H9 (cell line): ENCODE results near the gene OR4F15. TPM values are rescaled to one million over a fixed set of nuclear protein-coding genes. Genes with fewer than 3 reads are reported as not detected.

Experiments
- DNase-seq: peaks from one replicate; pipeline ENCODE4 v3.0.0-alpha.2; 2017
- H2AFZ ChIP-seq: one replicate; pipeline ENCODE4 v1.6.1; 2013; ENCODE audit warnings: mild to moderate bottlenecking, low read length, control low read depth, moderate library complexity
- H2AK5ac ChIP-seq: 2 replicates; pipeline ENCODE4 v1.6.1; 2013; ENCODE audit warnings: low read length, control low read depth, mixed read lengths; ENCODE audit not compliant: insufficient read length
- H2BK120ac ChIP-seq: one replicate; pipeline ENCODE4 v1.6.1; 2013; ENCODE audit warnings: low read depth, mild to moderate bottlenecking, low read length, control low read depth, inconsistent platforms; ENCODE audit not compliant: poor library complexity, severe bottlenecking
- H2BK12ac ChIP-seq: 2 replicates; pipeline ENCODE4 v1.6.1; 2013; ENCODE audit warnings: low read length, control low read depth, mixed read lengths, low read depth; ENCODE audit not compliant: insufficient read length
- H2BK15ac ChIP-seq: 2 replicates; pipeline ENCODE4 v1.6.1; 2013; ENCODE audit warnings: low read depth, low read length, control low read depth
- H2BK20ac ChIP-seq: one replicate; pipeline ENCODE4 v1.6.1; 2013; ENCODE audit warnings: low read depth, mild to moderate bottlenecking, low read length, control low read depth, inconsistent platforms; ENCODE audit not compliant: poor library complexity, severe bottlenecking
- H2BK5ac ChIP-seq: 2 replicates; pipeline ENCODE4 v1.6.1; 2013; ENCODE audit warnings: low read length, control low read depth, mixed read lengths; ENCODE audit not compliant: insufficient read length
- H3K14ac ChIP-seq: 2 replicates; pipeline ENCODE4 v1.6.1; 2013; ENCODE audit warnings: low read length, control low read depth; ENCODE audit not compliant: insufficient read depth
- H3K18ac ChIP-seq: 2 replicates; pipeline ENCODE4 v1.6.1; 2013; ENCODE audit warnings: low read depth, mild to moderate bottlenecking, mixed read lengths, low read length, control low read depth; ENCODE audit not compliant: insufficient read length
- H3K23ac ChIP-seq: 2 replicates; pipeline ENCODE4 v1.6.1; 2013; ENCODE audit warnings: low read length, control low read depth, mixed read lengths, low read depth; ENCODE audit not compliant: insufficient read length
- H3K23me2 ChIP-seq: 2 replicates; pipeline ENCODE4 v1.6.1; 2013; ENCODE audit warnings: low read depth, mild to moderate bottlenecking, mixed read lengths, low read length, control low read depth; ENCODE audit not compliant: insufficient read length, poor library complexity, severe bottlenecking
- H3K27ac ChIP-seq: 2 replicates; pipeline ENCODE4 v1.5.1; 2013; ENCODE audit warnings: low read length, control low read depth, mixed read lengths, low read depth; ENCODE audit not compliant: insufficient read length
- H3K27me3 ChIP-seq: 2 replicates; pipeline ENCODE4 v1.6.1; 2013; ENCODE audit warnings: low read length, control low read depth, inconsistent platforms; ENCODE audit not compliant: insufficient read depth
- H3K4ac ChIP-seq: 2 replicates; pipeline ENCODE4 v1.6.1; 2013; ENCODE audit warnings: low read depth, mild to moderate bottlenecking, control low read depth, inconsistent platforms, low read length, moderate library complexity
- H3K4me1 ChIP-seq: 2 replicates; pipeline ENCODE4 v1.6.1; 2013; ENCODE audit warnings: low read length, control low read depth, inconsistent platforms; ENCODE audit not compliant: insufficient read depth
- H3K4me2 ChIP-seq: 2 replicates; pipeline ENCODE4 v1.6.1; 2013; ENCODE audit warnings: low read length, control low read depth, mixed read lengths; ENCODE audit not compliant: insufficient read length, insufficient read depth
- H3K56ac ChIP-seq: 2 replicates; pipeline ENCODE4 v1.6.1; 2013; ENCODE audit warnings: low read depth, mild to moderate bottlenecking, mixed read lengths, low read length, control low read depth; ENCODE audit not compliant: insufficient read length
- H3K79me1 ChIP-seq: 2 replicates; pipeline ENCODE4 v1.6.1; 2013; ENCODE audit warnings: low read depth, mild to moderate bottlenecking, moderate library complexity, low read length, control low read depth, inconsistent platforms; ENCODE audit not compliant: insufficient read depth, poor library complexity, severe bottlenecking
- H3K79me2 ChIP-seq: 2 replicates; pipeline ENCODE4 v1.6.1; 2013; ENCODE audit warnings: low read length, control low read depth, inconsistent platforms; ENCODE audit not compliant: insufficient read depth
- H3K9ac ChIP-seq: 2 replicates; pipeline ENCODE4 v1.6.1; 2013; ENCODE audit warnings: low read length, control low read depth, mixed read lengths; ENCODE audit not compliant: insufficient read length; ENCODE audit errors: extremely low read depth
- H3K9me3 ChIP-seq: one replicate; pipeline ENCODE4 v1.6.1; 2013; ENCODE audit warnings: low read depth, low read length, inconsistent platforms; ENCODE audit not compliant: control insufficient read depth
- H3T11ph ChIP-seq: one replicate; pipeline ENCODE4 v1.6.1; 2013; ENCODE audit warnings: mild to moderate bottlenecking, low read length, control low read depth, inconsistent platforms
- H4K20me1 ChIP-seq: one replicate; pipeline ENCODE4 v1.6.1; 2013; ENCODE audit not compliant: control insufficient read depth, insufficient read length, insufficient read depth
- H4K5ac ChIP-seq: 2 replicates; pipeline ENCODE4 v1.6.1; 2013; ENCODE audit warnings: low read depth, mild to moderate bottlenecking, mixed read lengths, low read length, control low read depth; ENCODE audit not compliant: insufficient read length
- H4K8ac ChIP-seq: replicated peaks from 2 replicates; pipeline ENCODE4 v1.6.1; 2013; ENCODE audit warnings: low read length, control low read depth, mixed read lengths, low read depth; ENCODE audit not compliant: insufficient read length
- H4K91ac ChIP-seq: 2 replicates; pipeline ENCODE4 v1.6.1; 2013; ENCODE audit warnings: low read depth, mild to moderate bottlenecking, moderate library complexity, mixed read lengths, low read length, control low read depth; ENCODE audit not compliant: insufficient read length
- H3K27ac Mint-ChIP-seq, 3 experiments: 2 replicates in 2 of 3; 3 replicates in 1 of 3; pipeline ENCODE4 v1.8.0; 2020 to 2021; ENCODE audit warnings: mixed read lengths in 3 of 3, mild to moderate bottlenecking in 1 of 3, moderate library complexity in 1 of 3
- H3K27me3 Mint-ChIP-seq: 2 replicates; pipeline ENCODE4 v1.8.0; 2021; ENCODE audit warnings: low read depth, mild to moderate bottlenecking, moderate library complexity, mixed read lengths
- H3K36me3 Mint-ChIP-seq, 3 experiments: 2 replicates in 2 of 3; 3 replicates in 1 of 3; pipeline ENCODE4 v1.8.0; 2020 to 2021; ENCODE audit warnings: low read depth in 3 of 3, mixed read lengths in 3 of 3; ENCODE audit not compliant: insufficient read depth in 1 of 3
- H3K4me1 Mint-ChIP-seq, 2 experiments: 2 replicates each; pipeline ENCODE4 v1.8.0; 2020; ENCODE audit warnings: mixed read lengths in 2 of 2
- H3K4me3 Mint-ChIP-seq, 2 experiments: 2 replicates in 1 of 2; 3 replicates in 1 of 2; pipeline ENCODE4 v1.8.0; 2020 to 2021; ENCODE audit warnings: mild to moderate bottlenecking in 2 of 2, mixed read lengths in 2 of 2, moderate library complexity in 1 of 2
- H3K9me3 Mint-ChIP-seq, 2 experiments: 2 replicates in 1 of 2; 3 replicates in 1 of 2; pipeline ENCODE4 v1.8.0; 2020; ENCODE audit warnings: mild to moderate bottlenecking in 2 of 2, mixed read lengths in 2 of 2, moderate library complexity in 1 of 2
- WGBS: extraction: QIAGEN DNeasy Blood & Tissue Kit; methylation state at CpG from one replicate; pipeline ENCODE4 v1.1.7; 2013; ENCODE audit warnings: missing lambda C conversion rate, low lambda C conversion rate, mixed read lengths; ENCODE audit not compliant: insufficient read length; ENCODE audit errors: extremely low coverage; 5-methylcytosine and 5-hydroxymethylcytosine counted together
- total RNA-seq: library from RNA; stranded (reverse); gene quantifications from 2 replicates; pipeline ENCODE4 v1.2.1, GENCODE V29; 2021
- TF ChIP-seq, protein P1 (sequence below): fragments of 200-600 bp; sonication (generic); conservative IDR thresholded peaks from 3 replicates; pipeline ENCODE4 v1.8.0; 2021; ENCODE audit warnings: antibody characterized with exemption, mild to moderate bottlenecking

OR4F15 gene
- total RNA-seq, 1 experiment from 2014 or later, result not detected

DNA sequence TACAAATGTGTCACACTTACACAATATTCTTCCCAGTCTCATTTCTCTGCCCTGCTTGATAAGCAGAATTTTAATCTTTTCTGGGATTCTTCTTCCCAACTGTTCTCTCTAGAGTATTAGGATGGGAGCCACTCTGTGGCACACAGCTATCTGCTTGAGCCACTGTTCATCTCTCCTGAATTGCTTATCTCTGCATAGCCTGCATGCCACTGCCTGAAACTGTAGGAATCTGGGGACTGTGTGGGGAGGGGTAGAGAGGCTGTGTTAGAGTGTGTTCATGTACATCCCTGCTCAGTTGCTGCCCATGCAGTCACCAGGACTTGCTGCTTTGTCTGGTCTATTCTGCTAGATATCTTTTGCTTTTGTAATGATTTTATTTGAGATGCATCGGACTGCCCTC is 11.0 kb upstream of the OR4F15 start:
- H3K27me3 Mint-ChIP-seq, result peaks cover 15% of the 10 kb centered on the region

More for the DNA sequence above, 11.0 kb upstream of the OR4F15 start:
- Histone ChIP-seq H4K5ac (no peak overlapping the region), H3K23me2 (no peaks in the 10 kb centered on the region), H2AFZ (no peak overlapping the region), H2BK20ac (no peak overlapping the region), H2BK15ac (no peak overlapping the region), H3K18ac (no peak overlapping the region), H2BK120ac (no peak overlapping the region), H2BK5ac (no peak overlapping the region), H3K4me1 (no peaks in the 10 kb centered on the region; the same call in 1 of the 2 replicates), H2BK12ac (no peak overlapping the region), H3K9me3 (no peaks in the 10 kb centered on the region), H3K79me1 (no peaks in the 10 kb centered on the region), H3K14ac (no peak overlapping the region), H4K91ac (no peak overlapping the region), H2AK5ac (no peak overlapping the region), H4K8ac (no peak overlapping the region), H3T11ph (no peak overlapping the region), H3K56ac (no peak overlapping the region), H4K20me1 (no peaks in the 10 kb centered on the region), H3K4ac (no peak overlapping the region), H3K4me2 (no peak overlapping the region), H3K23ac (no peak overlapping the region), H3K79me2 (no peaks in the 10 kb centered on the region), H3K27ac (no peak overlapping the region), H3K27me3 (no peaks in the 10 kb centered on the region), H3K9ac (no peak overlapping the region)
- H3K4me1 Mint-ChIP-seq, result no peaks in the 10 kb centered on the region
- TF ChIP-seq, protein P1, sequence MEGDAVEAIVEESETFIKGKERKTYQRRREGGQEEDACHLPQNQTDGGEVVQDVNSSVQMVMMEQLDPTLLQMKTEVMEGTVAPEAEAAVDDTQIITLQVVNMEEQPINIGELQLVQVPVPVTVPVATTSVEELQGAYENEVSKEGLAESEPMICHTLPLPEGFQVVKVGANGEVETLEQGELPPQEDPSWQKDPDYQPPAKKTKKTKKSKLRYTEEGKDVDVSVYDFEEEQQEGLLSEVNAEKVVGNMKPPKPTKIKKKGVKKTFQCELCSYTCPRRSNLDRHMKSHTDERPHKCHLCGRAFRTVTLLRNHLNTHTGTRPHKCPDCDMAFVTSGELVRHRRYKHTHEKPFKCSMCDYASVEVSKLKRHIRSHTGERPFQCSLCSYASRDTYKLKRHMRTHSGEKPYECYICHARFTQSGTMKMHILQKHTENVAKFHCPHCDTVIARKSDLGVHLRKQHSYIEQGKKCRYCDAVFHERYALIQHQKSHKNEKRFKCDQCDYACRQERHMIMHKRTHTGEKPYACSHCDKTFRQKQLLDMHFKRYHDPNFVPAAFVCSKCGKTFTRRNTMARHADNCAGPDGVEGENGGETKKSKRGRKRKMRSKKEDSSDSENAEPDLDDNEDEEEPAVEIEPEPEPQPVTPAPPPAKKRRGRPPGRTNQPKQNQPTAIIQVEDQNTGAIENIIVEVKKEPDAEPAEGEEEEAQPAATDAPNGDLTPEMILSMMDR, result no peak
- DNase-seq, result no peak
- H3K4me3 Mint-ChIP-seq, result no peak overlapping the region
- no peaks in the 10 kb centered on the region; a peak in 1 of 5 replicates for H3K9me3 Mint-ChIP-seq
- no CpG with 5 or more reads among the region's 1 CpG for WGBS
- H3K27ac Mint-ChIP-seq, result no peak overlapping the region
- no peaks in the 10 kb centered on the region for H3K36me3 Mint-ChIP-seq
